ENCODE measurements around the gene C2CD3.

- TF ChIP-seq MYC (IDR thresholded peaks at IDR 0.05; ENCODE audit: insufficient read depth, insufficient read length, insufficient replicate concordance, low read length, severe bottlenecking) (no peak), MXI1 (IDR thresholded peaks at IDR 0.05; ENCODE audit: low read depth, low read length) (no peak), JUND (IDR thresholded peaks at IDR 0.05; ENCODE audit: low read depth, low read length) (no peak), EP300 (IDR thresholded peaks at IDR 0.05; ENCODE audit: borderline replicate concordance in 1 of 2, control insufficient read depth in 1 of 2, low read depth in 2 of 2, low read length in 2 of 2) (no peak), CTCF (IDR thresholded peaks at IDR 0.05 in 2 of 3, conservative IDR thresholded peaks at IDR 0.05 in 1 of 3; ENCODE audit: control insufficient read depth in 2 of 3, extremely low read depth in 1 of 3, insufficient read depth in 1 of 3, low read depth in 3 of 3, low read length in 3 of 3) (no peak), RCOR1 (conservative IDR thresholded peaks at IDR 0.05; ENCODE audit: low read depth, low read length) (no peak), GABPA (IDR thresholded peaks at IDR 0.05; ENCODE audit: low read depth) (no peak), SP1 (IDR thresholded peaks at IDR 0.05; ENCODE audit: low read depth, low read length) (no peak), ZNF384 (IDR thresholded peaks at IDR 0.05; ENCODE audit: borderline replicate concordance, low read depth, low read length) (no peak)
Observed at GRCh38 chr11:74154620-74155281, 16.1 kb downstream of the C2CD3 start.
